Activated naive CD4-positive, alpha-beta T cell treated with anti-CD3 and anti-CD28 coated beads, Interleukin-2, amount 10 ng/mL, durations not matched to agents 5 hours and 36 hours (primary cell): Measurements from ENCODE around the gene SLC27A1. TPM values are rescaled to one million over a fixed set of nuclear protein-coding genes. Genes with fewer than 3 reads are reported as not detected.

Source experiments
- total RNA-seq, 2 experiments: library from RNA; stranded (reverse); gene quantifications; one replicate each; pipeline ENCODE4 v1.2.3, GENCODE V29; 2021

Gene SLC27A1
- total RNA-seq, result 1 to 10 TPM; 4.7 to 5.4 TPM

GRCh38 chr19:17470068-17470841 is at the start of gene SLC27A1:
SLC27A1 (plus strand) TSS chr19:17470524; CDS start chr19:17470541, 17 bp downstream.

DNA sequence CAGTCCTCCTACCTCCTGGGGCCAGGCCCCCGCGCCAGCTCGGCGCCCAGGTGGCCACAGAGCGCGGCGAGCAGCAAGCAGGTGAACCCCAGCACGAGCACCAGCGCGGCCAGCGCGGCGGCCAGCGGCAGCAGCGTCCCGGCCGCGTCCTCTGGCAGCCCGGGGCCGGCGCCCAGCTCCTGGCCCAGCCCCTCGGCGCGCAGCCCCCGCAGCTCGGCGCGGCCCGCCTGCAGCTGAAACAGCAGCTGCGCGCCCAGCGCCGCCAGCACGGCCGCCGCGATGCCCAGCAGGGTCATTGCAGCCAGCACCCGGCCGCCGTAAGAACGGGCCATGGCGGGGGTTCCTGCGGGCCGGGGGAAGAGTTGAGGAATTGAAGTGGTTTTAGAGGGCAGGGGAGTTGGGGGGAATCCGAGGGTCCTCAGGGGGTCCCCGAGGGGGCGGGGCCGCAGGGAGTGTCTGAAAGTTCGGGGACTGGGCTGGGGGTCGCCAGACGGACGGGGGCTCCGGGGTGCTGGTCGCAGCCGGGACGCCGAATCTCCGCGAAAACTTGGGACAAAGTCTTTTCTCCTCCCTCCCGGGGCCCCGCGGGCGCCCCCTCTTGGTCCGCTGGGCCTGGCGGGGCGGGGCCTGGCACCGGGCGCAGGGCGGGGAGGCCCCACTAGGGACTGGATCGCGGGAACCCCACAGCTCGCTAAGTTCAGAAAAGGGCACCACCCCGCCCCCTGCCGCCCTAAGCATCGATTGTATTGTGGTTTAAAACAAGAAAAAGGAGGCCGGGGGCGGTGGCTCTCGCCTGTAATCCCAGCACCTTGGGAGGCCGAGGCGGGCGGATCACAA is 22.0 kb upstream of the SLC27A1 start, which contains the start of gene TMEM221:
TMEM221 (minus strand) TSS at position 538 of the 837 bp plus-strand sequence; CDS start at position 332, 206 bp downstream.

GRCh38 chr19:17460372-17461230 is 9.7 kb upstream of the SLC27A1 start, which contains the start of gene NXNL1:
NXNL1 (minus strand) TSS chr19:17460926; CDS start chr19:17460869, 57 bp downstream.

GRCh38 chr19:17555480-17555928 is 85.2 kb downstream of the SLC27A1 start, which contains the start of gene COLGALT1:
COLGALT1 (plus strand) TSS chr19:17555649; CDS start chr19:17555714, 65 bp downstream.

Other genes with a start within 250 kb of the SLC27A1 start
- 10 to 100 TPM; 29.0 to 32.4 TPM for gene OCEL1, start 244.3 kb upstream of the SLC27A1 start, total RNA-seq
- gene NR2F6, start 224.6 kb upstream of the SLC27A1 start, total RNA-seq, result 1 to 10 TPM; 7.8 to 9.0 TPM
- gene USHBP1, start 205.8 kb upstream of the SLC27A1 start, total RNA-seq, result under 1 TPM; 0.26 to 0.66 TPM
- 10 to 100 TPM; 97.6 to 98.3 TPM for gene BABAM1, start 203.1 kb upstream of the SLC27A1 start, total RNA-seq
- 1 to 10 TPM; 7.0 to 8.2 TPM for gene ANKLE1, start 188.6 kb upstream of the SLC27A1 start, total RNA-seq
- gene ABHD8, start 167.1 kb upstream of the SLC27A1 start, total RNA-seq, result 1 to 10 TPM; 9.2 to 9.6 TPM
- gene MRPL34, start 164.7 kb upstream of the SLC27A1 start, total RNA-seq, result 10 to 100 TPM; 81.9 to 94.5 TPM
- gene DDA1, start 161.0 kb upstream of the SLC27A1 start, total RNA-seq, result 10 to 100 TPM; 47.2 to 52.9 TPM
- 10 to 100 TPM; 16.6 to 17.4 TPM for gene ANO8, start 135.7 kb upstream of the SLC27A1 start, total RNA-seq
- gene GTPBP3, start 133.0 kb upstream of the SLC27A1 start, total RNA-seq, result 10 to 100 TPM; 35.2 to 36.5 TPM
- under 1 TPM in 1 of 2 experiments, not detected in 1; 0.43 TPM for gene PLVAP, start 93.2 kb upstream of the SLC27A1 start, total RNA-seq
- gene CCDC194, start 76.3 kb upstream of the SLC27A1 start, total RNA-seq, result 1 to 10 TPM; 2.1 to 2.2 TPM
- 100 to 1,000 TPM; 104 to 111 TPM for gene BST2, start 64.9 kb upstream of the SLC27A1 start, total RNA-seq
- gene MVB12A, start 50.5 kb upstream of the SLC27A1 start, total RNA-seq, result 10 to 100 TPM; 38.8 to 39.2 TPM
- not detected for gene TMEM221, start 21.9 kb upstream of the SLC27A1 start, total RNA-seq
- gene NXNL1, start 9.6 kb upstream of the SLC27A1 start, total RNA-seq, result not detected
- gene PGLS, start 41.1 kb downstream of the SLC27A1 start, total RNA-seq, result 100 to 1,000 TPM; 100 to 104 TPM
- gene COLGALT1, start 85.1 kb downstream of the SLC27A1 start, total RNA-seq, result 10 to 100 TPM; 52.0 to 54.4 TPM
- gene UNC13A, start 217.8 kb downstream of the SLC27A1 start, total RNA-seq, result under 1 TPM; 0.05 to 0.08 TPM
- 10 to 100 TPM; 61.2 to 62.4 TPM for gene MAP1S, start 249.0 kb downstream of the SLC27A1 start, total RNA-seq